NB4 (cell line): Measurements from ENCODE around the gene ZNF692.

Experiments
- CTCF ChIP-seq: IDR thresholded peaks from one replicate; pipeline ENCODE4 v1.5.1; 2012; ENCODE audit warnings: low read depth, low read length
- POLR2A ChIP-seq: IDR thresholded peaks from 2 replicates; pipeline ENCODE4 v1.6.1; 2011; ENCODE audit warnings: mild to moderate bottlenecking; ENCODE audit not compliant: insufficient read length; ENCODE audit errors: extremely low read depth
- TF ChIP-seq, protein P1 (sequence below): IDR thresholded peaks from 2 replicates; pipeline ENCODE4 v1.6.1; 2011; ENCODE audit warnings: low read depth, low read length

DNA sequence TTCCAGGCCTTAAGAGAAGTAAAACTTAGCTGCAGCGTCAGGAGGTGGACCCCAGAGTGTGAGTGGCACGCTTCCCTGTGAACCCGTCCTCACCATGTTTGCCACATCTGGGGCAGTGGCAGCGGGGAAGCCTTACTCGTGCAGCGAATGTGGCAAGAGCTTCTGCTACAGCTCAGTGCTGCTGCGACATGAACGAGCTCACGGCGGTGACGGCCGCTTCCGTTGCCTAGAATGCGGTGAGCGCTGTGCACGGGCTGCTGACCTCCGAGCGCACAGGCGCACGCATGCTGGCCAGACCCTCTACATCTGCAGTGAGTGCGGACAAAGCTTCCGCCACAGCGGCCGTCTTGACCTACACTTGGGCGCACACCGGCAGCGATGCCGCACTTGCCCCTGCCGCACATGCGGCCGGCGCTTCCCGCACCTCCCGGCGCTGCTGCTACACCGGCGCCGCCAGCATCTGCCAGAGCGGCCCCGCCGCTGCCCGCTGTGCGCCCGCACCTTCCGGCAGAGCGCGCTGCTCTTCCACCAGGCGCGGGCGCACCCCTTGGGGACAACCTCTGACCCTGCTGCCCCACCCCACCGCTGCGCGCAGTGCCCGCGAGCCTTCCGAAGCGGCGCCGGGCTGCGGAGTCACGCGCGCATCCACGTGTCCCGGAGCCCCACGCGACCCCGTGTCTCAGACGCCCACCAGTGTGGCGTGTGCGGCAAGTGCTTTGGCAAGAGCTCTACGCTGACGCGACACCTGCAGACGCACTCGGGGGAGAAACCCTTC, 11.5 kb downstream of the ZNF692 start:
- TF ChIP-seq CTCF (no peak), POLR2A (no peak)
- TF ChIP-seq, protein P1, sequence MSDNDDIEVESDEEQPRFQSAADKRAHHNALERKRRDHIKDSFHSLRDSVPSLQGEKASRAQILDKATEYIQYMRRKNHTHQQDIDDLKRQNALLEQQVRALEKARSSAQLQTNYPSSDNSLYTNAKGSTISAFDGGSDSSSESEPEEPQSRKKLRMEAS: no peak
